Endometrial microvascular endothelial cells (primary cell): ENCODE results near the gene PTPRA. TPM values are rescaled to one million over a fixed set of nuclear protein-coding genes. Genes with fewer than 3 reads are reported as not detected.

ENCODE experiments used
- in situ Hi-C: cut with HindIII; loops from 2 replicates; pipeline ENCODE4 v1.10.0; 2017; ENCODE audit warnings: low sequenced_read_pairs, low pct_unique_long_range_greater_than_20kb; ENCODE audit errors: inconsistent ontology term
- total RNA-seq: library from RNA; depleted of rRNA; stranded (reverse); fragments of >200 nt; gene quantifications from one replicate; pipeline ENCODE4 v1.2.3, GENCODE V29; 2015; ENCODE audit errors: inconsistent ontology term

PTPRA gene
- total RNA-seq, 1 donor from 2014 or later = 53.5 TPM

DNA sequence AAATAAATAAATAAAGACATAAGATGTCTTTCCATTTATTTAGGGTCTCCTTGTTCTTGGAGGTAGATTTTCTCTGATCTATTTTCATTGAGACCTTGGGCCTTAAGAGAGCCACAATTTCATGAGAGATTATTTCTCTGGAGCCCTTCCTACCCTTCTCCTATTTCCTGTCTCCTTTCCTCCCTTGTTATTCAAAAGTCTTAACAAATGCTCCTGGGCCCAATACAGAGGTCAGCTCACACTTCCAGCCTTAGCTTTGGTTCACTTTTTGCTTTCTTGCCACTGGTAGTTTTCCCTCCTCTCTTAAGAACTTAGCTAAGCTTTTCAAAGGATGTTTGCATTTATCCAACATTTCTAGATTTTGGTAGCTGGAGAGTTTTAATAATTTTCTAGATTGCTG, 44.0 kb downstream of the PTPRA start:
- in situ Hi-C loops = no loop called here

DNA sequence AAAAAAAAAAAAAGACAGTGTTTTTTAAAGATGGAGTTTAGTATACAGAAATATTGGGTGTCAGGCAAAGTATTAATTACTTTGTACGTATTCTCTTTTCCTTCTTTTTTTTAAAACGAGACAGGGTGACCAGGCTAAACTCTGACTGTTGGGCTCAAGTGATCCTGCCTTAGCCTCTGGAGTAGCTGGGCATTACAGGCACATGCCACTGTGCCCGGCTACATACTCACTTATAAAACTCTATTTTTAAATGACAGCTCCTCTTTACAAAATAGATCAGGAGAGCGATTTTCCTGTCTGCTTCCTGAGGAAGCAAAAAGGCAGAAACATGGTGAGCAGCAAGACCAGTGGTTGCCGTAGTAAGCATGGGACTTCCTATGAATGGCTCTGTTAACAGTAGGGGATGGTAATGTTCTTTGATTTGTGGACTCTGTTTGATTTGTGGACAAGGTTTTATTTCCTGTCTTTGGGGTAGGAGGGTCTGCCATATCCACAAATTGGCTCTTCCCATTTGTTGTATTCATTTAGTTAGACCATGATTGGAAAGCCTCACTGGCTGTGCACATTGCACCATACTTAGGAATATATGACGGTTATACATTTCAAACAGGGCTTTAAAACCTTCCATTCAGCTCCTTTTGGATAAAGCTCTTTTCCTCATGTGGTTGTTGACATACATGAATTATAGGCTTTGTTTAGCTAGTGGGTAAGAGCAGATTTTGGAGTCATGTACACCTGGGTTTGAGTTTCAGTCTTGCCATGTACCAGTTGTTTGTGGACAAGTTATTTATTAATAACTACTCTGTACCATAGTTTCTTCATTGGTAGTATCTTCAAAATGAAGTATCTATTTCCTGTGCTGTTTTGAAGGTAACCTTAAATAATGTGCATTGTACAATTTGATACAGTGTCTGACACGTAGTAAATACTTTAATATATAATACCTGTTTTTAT, 45.1 kb downstream of the PTPRA start:
- in situ Hi-C loops = no loop called here

DNA sequence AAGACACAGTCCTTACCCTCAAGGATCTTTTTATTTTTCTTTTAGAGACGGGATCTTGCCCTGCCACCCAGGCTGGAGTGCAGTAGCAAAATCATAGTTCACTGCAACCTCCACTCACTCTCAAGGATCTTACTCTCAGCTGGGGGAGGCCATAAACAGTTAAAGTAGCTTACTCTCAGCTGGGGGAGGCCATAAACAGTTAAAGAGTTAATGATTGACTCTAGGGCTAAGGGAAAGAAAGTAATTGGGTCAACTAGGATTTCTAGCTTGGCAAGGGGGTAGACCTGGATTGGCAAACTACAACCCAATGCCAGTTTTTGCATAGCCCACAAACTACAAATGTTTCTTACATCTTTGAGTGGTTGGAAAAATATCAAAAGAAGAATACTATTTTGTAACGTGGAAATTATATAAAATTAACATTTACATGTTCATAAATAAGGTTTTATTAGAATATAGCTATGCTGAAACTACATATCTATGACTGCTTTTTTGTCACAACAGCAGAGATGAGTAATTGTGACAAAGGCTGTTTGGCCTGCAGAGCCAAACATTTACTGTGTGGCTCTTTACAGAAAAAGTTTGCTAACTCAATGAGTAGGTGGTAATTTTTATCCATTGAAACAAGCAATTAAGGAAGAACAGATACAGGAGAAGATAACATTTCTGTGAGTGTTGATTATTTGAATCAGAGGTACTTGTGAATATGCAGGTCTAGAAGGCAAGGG, 46.4 kb downstream of the PTPRA start:
- in situ Hi-C loops = no loop called here

DNA sequence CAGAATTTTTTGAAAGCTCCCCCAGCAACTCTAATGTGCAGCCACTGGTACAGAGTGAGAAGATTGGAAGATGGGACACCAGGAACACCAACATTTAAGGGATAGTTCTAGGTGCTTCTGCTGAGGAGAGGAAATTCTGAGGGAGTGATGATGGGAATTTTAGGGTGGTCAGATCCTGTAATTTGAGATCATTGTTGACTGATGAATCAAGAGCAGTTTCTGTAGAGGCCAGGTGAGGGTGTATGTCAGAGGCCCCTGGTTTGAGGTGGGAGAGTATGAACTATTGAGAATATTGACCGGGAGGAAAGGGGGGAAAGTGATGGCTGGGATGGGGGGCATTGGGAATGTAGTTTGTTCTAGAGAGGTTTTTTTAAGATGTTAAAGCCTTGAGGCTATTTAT, 47.2 kb downstream of the PTPRA start:
- in situ Hi-C loops = no loop called here

DNA sequence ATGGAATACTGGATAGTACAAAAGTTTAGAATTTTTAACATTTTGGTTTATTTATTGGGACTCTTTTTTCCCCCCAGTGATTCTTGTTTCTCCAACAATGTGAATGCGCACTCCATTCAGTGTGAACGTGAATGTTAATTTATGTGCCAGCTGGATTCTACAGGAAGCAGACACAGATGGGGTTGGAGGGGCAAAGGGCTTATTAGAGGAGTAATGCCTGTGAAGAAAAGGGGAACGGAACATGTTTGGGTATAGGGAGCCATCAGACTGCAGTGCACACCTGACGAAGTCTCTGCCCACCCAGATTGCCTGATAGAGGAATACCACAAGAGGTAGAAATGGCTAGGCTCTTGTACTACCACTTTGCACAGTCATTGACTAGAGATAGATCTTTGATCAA, 48.2 kb downstream of the PTPRA start:
- in situ Hi-C loops = no loop called here

DNA sequence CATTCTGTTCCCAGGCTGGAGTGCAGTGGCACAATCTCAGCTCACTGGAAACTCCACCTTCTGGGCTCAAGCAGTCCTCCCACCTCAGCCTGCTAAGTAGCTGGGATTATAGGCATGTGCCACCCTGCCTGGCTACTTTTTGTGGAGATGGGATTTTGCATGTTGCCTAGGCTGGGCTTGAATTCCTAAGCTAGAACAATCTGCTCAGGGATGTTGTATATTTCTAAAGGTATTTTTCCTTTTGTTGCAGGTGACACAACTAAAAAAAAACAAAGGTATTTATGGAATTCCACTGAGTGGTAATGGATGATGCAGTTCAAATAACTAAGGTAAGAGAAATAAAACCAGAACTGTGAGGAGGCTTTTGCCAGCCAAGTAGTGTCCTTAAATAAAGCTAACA, 49.7 kb downstream of the PTPRA start:
- in situ Hi-C loops = no loop called here

DNA sequence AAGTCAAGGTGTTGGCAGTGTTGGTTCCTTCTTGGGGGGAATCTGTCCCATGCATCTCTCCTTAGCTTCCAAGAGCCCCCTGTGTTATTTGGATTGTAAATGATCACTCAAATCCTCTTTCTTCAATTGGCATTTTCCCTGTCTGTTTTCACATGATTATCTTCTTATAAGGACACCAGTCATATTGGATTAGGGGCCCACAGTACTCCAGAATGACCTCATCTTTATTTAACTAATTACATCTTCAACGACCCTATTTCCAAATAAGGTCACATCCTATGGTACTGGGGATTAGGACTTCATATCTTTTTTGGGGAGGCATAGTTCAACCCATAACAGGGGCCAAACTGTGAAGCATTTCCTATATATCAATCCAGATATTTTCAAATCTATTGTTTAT, 57.3 kb downstream of the PTPRA start:
- in situ Hi-C loops = no loop called here

DNA sequence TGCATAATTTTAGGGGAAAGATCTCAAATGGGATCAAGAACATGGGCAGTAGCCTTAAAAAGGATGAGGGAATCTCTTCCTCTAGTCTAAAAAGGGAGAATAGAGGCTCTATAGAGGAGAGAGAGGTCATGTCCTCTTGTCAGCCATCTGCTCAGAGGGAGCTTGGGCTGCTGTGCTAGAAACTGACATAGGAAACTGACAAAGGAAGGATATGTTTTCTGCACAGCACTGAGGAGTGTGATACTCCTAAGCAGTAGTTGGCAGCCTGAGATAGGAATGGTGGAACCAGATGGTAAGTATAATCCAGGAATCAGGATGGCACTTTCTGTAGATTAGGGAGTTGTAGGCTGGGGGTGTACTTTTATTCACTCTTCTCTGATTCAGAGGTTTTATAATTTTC, 59.2 kb downstream of the PTPRA start:
- in situ Hi-C loops = no loop called here

DNA sequence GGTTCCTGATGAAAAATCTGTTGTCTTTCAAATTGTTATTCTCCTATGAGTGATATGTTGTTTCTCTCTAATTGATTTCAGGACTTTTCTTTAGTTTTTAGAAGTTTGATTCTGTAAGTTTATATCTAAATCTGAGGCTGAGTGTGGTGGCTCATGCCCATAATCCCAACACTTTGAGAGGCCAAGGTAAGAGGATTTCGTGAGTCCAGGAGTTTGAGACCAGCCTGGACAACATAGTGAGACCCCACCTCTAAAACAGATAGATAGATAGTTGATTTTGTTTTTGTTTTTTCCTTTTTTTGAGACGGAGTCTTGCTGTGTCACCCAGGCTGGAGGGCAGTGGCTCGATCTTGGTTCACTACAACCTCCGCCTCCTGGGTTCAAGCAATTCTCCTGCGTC, 64.6 kb downstream of the PTPRA start:
- in situ Hi-C loops = no loop called here

DNA sequence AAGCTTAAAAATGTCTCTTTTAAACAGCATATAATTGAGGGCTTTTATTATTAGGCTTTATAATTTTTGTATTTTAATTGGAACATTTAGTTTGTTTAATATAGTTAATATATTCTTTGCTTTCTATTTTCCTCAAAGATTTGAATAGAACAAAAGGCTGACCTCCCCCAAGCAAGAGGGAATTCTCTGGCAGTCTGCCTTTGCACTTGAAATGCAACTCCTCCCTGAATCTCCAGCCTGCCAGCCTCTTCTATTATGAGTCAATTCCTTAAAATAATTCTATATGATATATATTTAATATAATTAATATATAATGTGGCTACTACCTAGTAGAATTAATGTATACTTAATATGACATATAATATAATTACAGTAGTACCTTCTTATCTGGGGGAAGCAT, 69.2 kb downstream of the PTPRA start:
- in situ Hi-C loops = no loop called here

DNA sequence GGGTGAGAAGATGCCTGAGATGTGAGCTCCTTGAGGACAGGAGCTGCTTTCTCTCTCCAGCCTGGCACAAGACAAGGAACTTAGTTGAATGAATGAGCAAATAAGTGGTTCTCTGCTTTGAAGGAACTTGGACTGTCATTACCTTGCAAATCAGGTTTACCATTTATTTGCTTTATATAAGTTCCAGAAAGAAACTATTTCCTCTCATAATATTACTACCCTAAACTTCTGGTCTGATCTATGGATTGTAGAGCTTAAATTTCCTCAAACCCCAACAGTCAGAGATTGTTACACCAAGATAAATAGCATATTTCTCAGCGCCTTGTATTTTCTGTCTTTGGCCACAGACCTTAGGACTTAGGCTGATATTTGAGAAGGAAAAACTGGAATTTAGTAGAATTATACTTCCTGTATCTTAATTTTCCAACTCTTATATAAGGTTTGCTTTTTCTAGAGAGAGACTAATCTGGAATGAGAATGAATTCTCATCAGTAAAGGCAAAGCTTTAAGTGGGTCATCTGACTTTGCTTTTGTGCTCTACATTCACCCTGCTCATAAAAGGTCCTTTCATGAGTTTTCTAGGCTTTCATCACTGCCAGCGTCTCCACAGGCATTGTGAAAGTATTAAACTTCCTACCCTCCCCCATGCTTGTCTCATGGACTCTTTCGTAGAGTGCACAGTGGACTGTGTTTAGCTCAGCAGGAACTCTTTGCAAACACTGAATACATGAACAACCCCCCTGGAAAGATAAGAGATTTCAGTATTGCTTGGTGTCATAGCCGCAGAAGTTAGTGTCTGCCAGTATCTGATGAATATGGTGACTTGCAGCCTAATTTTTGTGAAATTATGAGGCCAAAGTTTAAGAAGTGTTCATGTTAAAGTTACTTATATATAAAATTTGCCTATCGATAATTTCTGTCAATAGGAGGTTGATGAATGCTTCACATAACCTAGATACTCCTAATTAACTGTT, 74.0 kb downstream of the PTPRA start:
- in situ Hi-C loops = no loop called here

DNA sequence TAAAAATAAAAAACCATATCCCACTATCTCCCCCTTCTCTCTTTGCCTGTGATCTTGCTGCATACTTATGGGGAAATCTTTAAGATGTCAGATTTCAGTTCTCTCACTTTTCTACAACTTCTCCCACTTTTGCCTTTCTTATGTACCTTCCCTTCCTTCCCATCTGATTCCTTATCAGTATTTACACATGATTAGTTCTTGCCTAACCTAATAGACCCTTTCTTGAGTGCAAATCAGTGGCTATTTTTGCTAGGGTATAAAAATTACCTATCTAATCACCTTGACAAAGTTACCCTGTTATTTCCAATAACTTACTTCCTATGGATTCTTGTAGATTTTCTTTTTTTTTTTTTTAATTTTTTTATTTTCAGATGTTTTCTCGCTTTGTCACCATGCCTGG, 75.7 kb downstream of the PTPRA start:
- in situ Hi-C loops = no loop called here

DNA sequence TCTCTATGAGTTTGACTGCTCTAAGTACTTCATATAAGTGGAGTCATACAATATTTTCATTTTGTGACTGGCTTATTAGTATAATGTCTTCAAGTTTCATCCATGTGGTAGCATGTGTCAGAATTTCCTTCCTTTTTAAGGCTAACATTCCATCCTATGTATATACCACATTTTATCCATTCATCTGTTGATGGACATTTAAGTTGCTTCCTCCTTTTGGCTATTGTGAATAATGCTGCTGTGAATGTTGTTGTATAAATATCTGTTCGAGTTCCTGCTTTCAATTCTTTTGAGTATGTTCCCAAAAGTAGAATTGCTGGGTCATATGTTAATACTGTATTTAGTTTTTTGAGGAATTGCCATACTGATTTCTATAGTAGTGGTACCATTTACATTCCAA, 79.5 kb downstream of the PTPRA start:
- in situ Hi-C loops = no loop called here

DNA sequence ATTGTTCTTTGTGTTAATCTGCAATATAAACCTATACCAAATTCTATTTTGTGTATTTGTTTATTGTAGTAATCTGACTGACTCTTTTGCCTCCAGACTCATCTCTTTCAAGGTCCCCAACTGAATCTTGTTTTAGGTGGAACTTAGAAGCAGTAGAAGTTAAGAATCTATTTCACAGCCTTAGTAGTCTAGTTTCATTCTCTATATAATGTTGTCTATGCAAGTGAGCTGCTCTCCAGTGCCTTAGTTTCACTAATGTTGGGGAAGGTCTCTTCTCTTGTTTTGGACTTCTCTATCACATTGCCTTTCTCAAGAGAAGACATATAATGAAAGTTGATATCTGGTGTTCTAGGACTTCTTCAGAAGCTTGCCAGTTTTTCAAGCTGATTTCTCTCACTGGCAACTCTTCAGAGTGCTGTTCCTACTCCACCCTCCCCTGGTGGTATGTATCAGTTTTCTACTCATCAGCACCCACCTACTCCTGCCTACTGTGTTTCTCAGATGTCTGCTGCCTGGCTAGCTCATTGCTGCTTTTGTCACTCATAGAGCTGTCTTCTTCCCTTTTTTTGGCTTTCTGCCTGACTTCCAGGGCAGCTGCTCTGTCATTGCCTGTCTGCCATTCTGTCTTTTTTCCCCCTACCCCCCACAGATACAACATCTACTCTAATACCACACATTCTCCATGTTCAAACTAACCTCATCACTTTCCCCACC, 82.1 kb downstream of the PTPRA start:
- in situ Hi-C loops = no loop called here

DNA sequence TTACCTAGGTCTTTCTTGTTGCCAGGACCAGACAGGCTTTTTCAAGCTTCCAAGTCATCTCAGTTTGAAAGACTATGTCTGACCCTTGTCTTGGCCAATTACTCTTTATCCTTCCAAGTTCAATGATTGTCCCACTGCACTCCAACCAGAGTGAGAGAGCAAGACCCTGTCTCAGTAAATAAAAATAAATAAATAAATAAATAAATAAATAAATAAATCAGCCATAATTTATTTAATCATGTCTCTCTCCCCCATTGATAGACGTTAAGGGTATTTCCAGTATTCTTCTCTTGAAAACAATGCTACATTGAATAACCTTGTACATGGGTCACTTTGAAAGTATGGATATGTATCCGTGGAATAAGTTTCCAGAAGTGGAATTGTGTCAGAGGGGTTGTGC, 83.2 kb downstream of the PTPRA start:
- in situ Hi-C loops = no loop called here

DNA sequence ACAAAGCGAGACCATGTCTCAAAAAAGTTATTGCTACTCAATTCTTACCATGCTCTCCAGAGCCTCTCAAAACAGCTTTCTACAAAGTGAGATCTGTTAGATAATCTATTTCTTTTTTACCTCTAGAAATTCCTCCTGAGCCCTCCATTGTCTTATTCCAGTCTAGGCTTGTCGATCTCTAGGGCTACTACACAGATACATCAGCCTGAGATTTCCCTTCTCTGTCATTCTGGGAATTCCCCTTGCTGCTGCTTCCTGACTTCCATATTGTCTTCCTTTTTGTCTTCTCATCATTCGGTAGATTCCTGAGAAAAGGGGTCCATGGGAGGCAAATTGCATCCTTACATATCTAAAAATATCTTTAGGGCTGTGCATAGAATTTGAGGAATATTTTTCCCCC, 94.6 kb downstream of the PTPRA start:
- in situ Hi-C loops = no loop called here

DNA sequence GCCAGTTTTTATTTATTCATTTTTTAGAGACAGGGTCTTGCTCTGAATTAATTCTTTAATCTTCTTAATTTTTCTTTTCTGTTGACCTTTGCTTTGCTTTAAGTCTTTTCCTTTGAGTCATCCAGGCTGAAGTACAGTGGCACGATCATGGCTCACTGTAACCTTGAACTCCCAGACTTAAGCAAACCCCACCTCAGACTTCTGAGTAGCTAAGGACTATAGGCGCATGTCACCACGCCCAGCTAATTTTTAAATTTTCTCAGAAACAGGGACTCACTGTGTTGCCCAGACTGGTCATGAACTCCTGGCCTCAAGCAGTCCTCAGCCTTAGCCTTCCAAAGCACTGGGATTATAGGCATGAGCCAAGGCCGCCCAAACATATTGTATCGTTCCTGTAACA, 98.8 kb downstream of the PTPRA start:
- in situ Hi-C loops = no loop called here

DNA sequence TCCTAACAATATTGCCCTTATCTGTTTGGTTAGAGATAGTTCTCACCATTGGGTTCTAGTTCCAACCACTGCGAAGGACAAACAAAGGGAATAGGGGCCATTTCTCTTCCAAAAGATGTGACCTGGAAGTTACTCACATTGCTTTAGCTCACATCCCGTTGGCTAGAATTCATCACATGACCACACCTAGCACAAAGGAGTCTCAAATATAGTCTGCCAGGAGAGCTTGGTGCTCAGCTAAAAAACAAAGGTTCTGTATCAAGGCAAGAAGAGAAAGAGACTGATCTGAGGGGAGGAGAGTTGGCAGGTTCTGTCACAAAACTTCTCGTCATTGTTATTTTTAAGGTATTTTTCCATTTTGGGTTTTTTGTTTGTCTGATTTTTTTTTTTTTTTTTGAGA, 100.3 kb downstream of the PTPRA start:
- in situ Hi-C loops = no loop called here

DNA sequence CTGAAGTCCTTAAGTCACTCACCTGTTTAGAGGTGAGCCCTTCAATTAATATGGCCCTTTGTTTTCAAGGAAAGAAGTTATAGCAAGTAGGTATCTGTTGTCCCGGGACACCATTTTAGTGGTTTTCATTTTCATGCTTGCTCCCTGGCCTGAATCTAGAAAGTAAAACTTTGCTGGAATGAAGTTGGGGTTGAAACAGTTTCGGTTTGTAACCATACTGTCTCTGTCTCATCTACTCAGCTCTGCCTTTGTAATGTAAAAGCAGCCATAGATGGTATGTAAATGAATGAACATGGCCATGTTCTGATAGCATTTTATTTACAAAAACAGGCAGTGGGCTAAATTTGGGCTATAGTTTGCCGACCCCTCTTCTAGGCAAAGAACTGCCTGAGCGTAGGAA, 105.2 kb downstream of the PTPRA start:
- in situ Hi-C loops = no loop called here
